GM23248 (cell line): ENCODE measurements around the gene AP1M2. TPM values are rescaled to one million over a fixed set of nuclear protein-coding genes. Genes with fewer than 3 reads are reported as not detected.

Experiments used
- DNase-seq: peaks from one replicate; pipeline ENCODE4 v3.0.0-alpha.2; 2015
- H2AFZ ChIP-seq: fragments of 200-600 bp; sonication (generic); 2 replicates; pipeline ENCODE4 v1.6.1; 2016; ENCODE audit warnings: antibody characterized with exemption
- H3F3A ChIP-seq: fragments of 200-600 bp; sonication (generic); 2 replicates; pipeline ENCODE4 v1.6.1; 2016; ENCODE audit warnings: mild to moderate bottlenecking, antibody characterized with exemption, mixed run types; ENCODE audit not compliant: insufficient read depth
- H3K27ac ChIP-seq: fragments of 200-600 bp; sonication (generic); 2 replicates; pipeline ENCODE4 v1.5.1; 2016; ENCODE audit warnings: mild to moderate bottlenecking
- H3K27me3 ChIP-seq: fragments of 200-600 bp; sonication (generic); replicated peaks from 2 replicates; pipeline ENCODE4 v1.6.1; 2016; ENCODE audit warnings: mild to moderate bottlenecking; ENCODE audit not compliant: insufficient read depth
- H3K36me3 ChIP-seq: fragments of 200-600 bp; sonication (generic); 2 replicates; pipeline ENCODE4 v1.6.1; 2016; ENCODE audit warnings: low read depth, mild to moderate bottlenecking
- H3K4me1 ChIP-seq: fragments of 200-600 bp; sonication (generic); 2 replicates; pipeline ENCODE4 v1.6.1; 2016; ENCODE audit warnings: mild to moderate bottlenecking; ENCODE audit not compliant: insufficient read depth
- H3K4me2 ChIP-seq: fragments of 200-600 bp; sonication (generic); one replicate; pipeline ENCODE4 v1.6.1; 2016; ENCODE audit warnings: mild to moderate bottlenecking; ENCODE audit not compliant: unreplicated experiment
- H3K4me3 ChIP-seq: fragments of 200-600 bp; sonication (generic); 2 replicates; pipeline ENCODE4 v1.5.1; 2016; ENCODE audit warnings: mild to moderate bottlenecking
- H3K79me2 ChIP-seq: fragments of 200-600 bp; sonication (generic); 2 replicates; pipeline ENCODE4 v1.6.1; 2016; ENCODE audit warnings: mild to moderate bottlenecking; ENCODE audit not compliant: insufficient read depth
- H3K9ac ChIP-seq: fragments of 200-600 bp; sonication (generic); 2 replicates; pipeline ENCODE4 v1.6.1; 2016; ENCODE audit warnings: mild to moderate bottlenecking
- H3K9me2 ChIP-seq: fragments of 200-600 bp; sonication (generic); 2 replicates; pipeline ENCODE4 v1.6.1; 2016; ENCODE audit warnings: mixed run types, mild to moderate bottlenecking, moderate library complexity; ENCODE audit not compliant: insufficient read depth
- H3K9me3 ChIP-seq: fragments of 200-600 bp; sonication (generic); one replicate; pipeline ENCODE4 v1.6.1; 2017; ENCODE audit warnings: low read depth
- H4K20me1 ChIP-seq: fragments of 200-600 bp; sonication (generic); 2 replicates; pipeline ENCODE4 v1.6.0; 2016; ENCODE audit not compliant: insufficient read depth
- EZH2 ChIP-seq: fragments of 200-600 bp; sonication (generic); IDR thresholded peaks from 2 replicates; pipeline ENCODE4 v1.6.1; 2018; ENCODE audit warnings: antibody characterized with exemption, mild to moderate bottlenecking; ENCODE audit not compliant: insufficient read depth, poor library complexity, severe bottlenecking
- EZH2phosphoT487 ChIP-seq: fragments of 200-600 bp; sonication (generic); IDR thresholded peaks from 2 replicates; pipeline ENCODE4 v1.6.1; 2018; ENCODE audit warnings: antibody characterized with exemption, moderate library complexity, mild to moderate bottlenecking, low read depth; ENCODE audit not compliant: insufficient read depth
- WGBS, 2 experiments: methylation state at CpG; one replicate each; pipeline ENCODE4 v1.1.6; 2015 to 2017; ENCODE audit warnings: low lambda C conversion rate in 2 of 2, low coverage in 1 of 2; ENCODE audit errors: missing lambda C conversion rate in 2 of 2; 5-methylcytosine and 5-hydroxymethylcytosine counted together
- in situ Hi-C: fragments of 300-500 bp; cut with MboI; formaldehyde crosslinking; loops from 2 replicates; pipeline ENCODE4 v1.15.0; 2020
- polyA plus RNA-seq: library from polyadenylated mRNA; unstranded; fragments of >200 nt; fragmentation: Nextera tagmentation; extraction: Ambion mirVana; gene quantifications from 2 replicates; pipeline ENCODE4 v1.2.1, GENCODE V29; 2016
- total RNA-seq: library from RNA; depleted of rRNA; stranded (reverse); fragments of >200 nt; shearing (Covaris generic); gene quantifications from 2 replicates; pipeline ENCODE4 v1.2.3, GENCODE V29; 2014

AP1M2 gene
- total and polyA plus RNA-seq, 2 experiments from 2014 or later = not detected

GRCh38 chr19:10603873-10604459 is 16.9 kb upstream of the AP1M2 start:
- Histone ChIP-seq H3K36me3 (no peaks in the 10 kb centered on the region), H3K27me3 (0 out of 2 replicates have a peak, but pooled peaks cover 3% of the 10 kb centered on the region), H4K20me1 (no peaks in the 10 kb centered on the region), H3K4me3 (no peak overlapping the region), H3K9me3 (no peaks in the 10 kb centered on the region), H3K4me2 (no peak overlapping the region), H3K4me1 (0 out of 2 replicates have a peak, but pooled peaks cover 3% of the 10 kb centered on the region), H3K79me2 (no peaks in the 10 kb centered on the region), H3K9ac (no peak overlapping the region), H3K9me2 (no peaks in the 10 kb centered on the region), H3K27ac (no peak overlapping the region), H2AFZ (no peak overlapping the region), H3F3A (no peaks in the 10 kb centered on the region)
- in situ Hi-C loops = no loop called here
- 62 to 63% methylated on average over 9 of the region's 9 CpGs for WGBS, 2 experiments
- no peak for DNase-seq
- TF ChIP-seq EZH2 = no peak
- TF ChIP-seq EZH2phosphoT487 = no peak

- TF ChIP-seq EZH2phosphoT487 (no peak), EZH2 (no peak)
- 0 out of 2 replicates have a peak, but pooled peaks cover 3% of the 10 kb centered on the region for H3K4me1 ChIP-seq
- DNase-seq = no peak
- no peaks in the 10 kb centered on the region for H3K79me2 ChIP-seq
- H3K4me2 ChIP-seq = peak overlapping the region; percentile 100
- 27 to 35% methylated on average over 19 of the region's 19 CpGs for WGBS, 2 experiments
- no peaks in the 10 kb centered on the region for H3F3A ChIP-seq
- H2AFZ ChIP-seq = peak overlapping the region; percentile 100
- no peaks in the 10 kb centered on the region for H3K36me3 ChIP-seq
- peak overlapping the region; percentile 99 for H3K4me3 ChIP-seq
- in situ Hi-C loops = no loop called here
- H4K20me1 ChIP-seq = no peaks in the 10 kb centered on the region
- H3K9me3 ChIP-seq = no peaks in the 10 kb centered on the region
- peak overlapping the region; percentile 91 for H3K9ac ChIP-seq
- no peak overlapping the region for H3K27ac ChIP-seq
- 0 out of 2 replicates have a peak, but pooled peaks cover 3% of the 10 kb centered on the region for H3K27me3 ChIP-seq
- no peaks in the 10 kb centered on the region for H3K9me2 ChIP-seq
These were observed 16.2 kb upstream of the AP1M2 start for GRCh38 chr19:10603084-10603872.

DNA sequence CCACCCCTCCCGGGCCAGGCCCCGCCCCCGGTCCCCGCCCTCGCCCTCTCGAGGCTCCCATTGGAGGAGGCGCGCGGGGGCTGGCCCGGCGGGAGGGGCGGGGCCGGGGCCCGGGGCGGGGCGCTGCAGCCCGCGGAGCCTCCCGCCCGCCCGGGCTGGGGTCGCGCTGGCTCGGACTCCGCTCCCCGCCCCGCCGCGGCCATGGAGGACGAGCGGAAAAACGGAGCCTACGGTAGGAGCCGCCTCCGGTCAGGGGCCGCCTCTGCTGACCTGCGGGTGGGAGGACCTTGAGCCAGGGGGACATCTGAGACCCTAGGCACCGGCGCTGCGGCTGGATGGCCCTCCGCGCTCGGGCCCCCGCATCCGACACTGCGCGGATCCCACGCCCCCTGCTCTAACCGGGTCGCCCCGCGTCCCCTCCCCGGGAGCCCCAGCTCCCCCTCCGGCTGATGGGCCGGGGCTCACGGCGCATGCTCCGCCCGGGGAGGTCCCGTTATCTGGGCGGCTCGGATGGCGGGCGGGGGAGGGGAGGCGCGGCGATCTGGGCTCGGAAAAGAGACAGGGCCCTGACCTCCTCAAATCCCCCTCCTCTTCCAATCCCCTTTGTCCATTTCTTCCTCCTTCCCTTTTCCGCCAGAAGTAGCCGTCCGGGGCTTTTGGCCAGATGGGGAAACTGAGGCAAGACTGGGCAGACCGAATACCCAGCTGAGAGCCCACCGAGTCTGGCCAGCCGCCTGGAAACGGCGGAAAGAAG is 15.4 kb upstream of the AP1M2 start:
- in situ Hi-C loops = no loop called here
- H3K4me1 ChIP-seq = 0 out of 2 replicates have a peak, but pooled peaks cover 3% of the 10 kb centered on the region
- peak; percentile 89 for DNase-seq
- H3K79me2 ChIP-seq = no peaks in the 10 kb centered on the region
- TF ChIP-seq EZH2 (no peak), EZH2phosphoT487 (no peak)
- H3K9me2 ChIP-seq = no peaks in the 10 kb centered on the region
- no peaks in the 10 kb centered on the region for H4K20me1 ChIP-seq
- H3K27ac ChIP-seq = no peak overlapping the region
- peak overlapping the region; percentile 91 for H3K9ac ChIP-seq
- no peaks in the 10 kb centered on the region for H3K36me3 ChIP-seq
- H3K9me3 ChIP-seq = no peaks in the 10 kb centered on the region
- H3K27me3 ChIP-seq = 0 out of 2 replicates have a peak, but pooled peaks cover 3% of the 10 kb centered on the region
- peak overlapping the region; percentile 99 for H3K4me3 ChIP-seq
- peak overlapping the region; percentile 100 for H2AFZ ChIP-seq
- 1% methylated on average over 28 to 40 of the region's 76 CpGs for WGBS, 2 experiments
- no peaks in the 10 kb centered on the region for H3F3A ChIP-seq
- peak overlapping the region; percentile 100 for H3K4me2 ChIP-seq

DNA sequence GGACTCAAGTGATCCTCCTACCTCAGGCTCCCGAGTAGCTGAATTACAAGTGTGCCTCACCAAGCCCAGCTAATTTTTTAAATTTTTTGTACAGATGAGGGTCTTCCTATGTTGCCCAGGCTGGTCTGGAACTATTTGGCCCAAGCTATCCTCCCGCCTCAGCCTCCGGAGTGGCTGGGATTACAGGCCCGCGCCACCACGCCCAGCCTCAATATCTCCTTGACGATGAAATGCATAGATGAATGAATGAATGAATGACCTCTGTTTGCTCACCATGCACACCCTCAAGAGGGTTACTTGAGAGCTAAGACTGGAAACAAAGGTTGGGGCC is 14.9 kb upstream of the AP1M2 start:
- Histone ChIP-seq H3K4me2 (no peak overlapping the region), H3K9me3 (no peaks in the 10 kb centered on the region), H3K27me3 (0 out of 2 replicates have a peak, but pooled peaks cover 3% of the 10 kb centered on the region), H3K4me3 (0 out of 2 replicates have a peak overlapping the region, but pooled peaks have one; percentile 21), H3K27ac (no peak overlapping the region), H3F3A (no peaks in the 10 kb centered on the region), H2AFZ (peak overlapping the region; percentile 61), H3K9ac (no peak overlapping the region), H3K36me3 (no peaks in the 10 kb centered on the region), H3K4me1 (0 out of 2 replicates have a peak, but pooled peaks cover 3% of the 10 kb centered on the region), H3K9me2 (no peaks in the 10 kb centered on the region), H4K20me1 (no peaks in the 10 kb centered on the region), H3K79me2 (no peaks in the 10 kb centered on the region)
- WGBS, 2 experiments = 8 to 19% methylated on average over 7 of the region's 7 CpGs
- DNase-seq = no peak
- TF ChIP-seq EZH2 (no peak), EZH2phosphoT487 (no peak)
- in situ Hi-C loops = no loop called here
